Measurements from ENCODE around the gene CYP11A1. TPM values are rescaled to one million over a fixed set of nuclear protein-coding genes. Genes with fewer than 3 reads are reported as not detected.
A peak's percentile ranks its signal among the peaks of the same experiment; 100 is the strongest.

Gene CYP11A1
- total RNA-seq, 1 experiment from 2014 or later = not detected

DNA sequence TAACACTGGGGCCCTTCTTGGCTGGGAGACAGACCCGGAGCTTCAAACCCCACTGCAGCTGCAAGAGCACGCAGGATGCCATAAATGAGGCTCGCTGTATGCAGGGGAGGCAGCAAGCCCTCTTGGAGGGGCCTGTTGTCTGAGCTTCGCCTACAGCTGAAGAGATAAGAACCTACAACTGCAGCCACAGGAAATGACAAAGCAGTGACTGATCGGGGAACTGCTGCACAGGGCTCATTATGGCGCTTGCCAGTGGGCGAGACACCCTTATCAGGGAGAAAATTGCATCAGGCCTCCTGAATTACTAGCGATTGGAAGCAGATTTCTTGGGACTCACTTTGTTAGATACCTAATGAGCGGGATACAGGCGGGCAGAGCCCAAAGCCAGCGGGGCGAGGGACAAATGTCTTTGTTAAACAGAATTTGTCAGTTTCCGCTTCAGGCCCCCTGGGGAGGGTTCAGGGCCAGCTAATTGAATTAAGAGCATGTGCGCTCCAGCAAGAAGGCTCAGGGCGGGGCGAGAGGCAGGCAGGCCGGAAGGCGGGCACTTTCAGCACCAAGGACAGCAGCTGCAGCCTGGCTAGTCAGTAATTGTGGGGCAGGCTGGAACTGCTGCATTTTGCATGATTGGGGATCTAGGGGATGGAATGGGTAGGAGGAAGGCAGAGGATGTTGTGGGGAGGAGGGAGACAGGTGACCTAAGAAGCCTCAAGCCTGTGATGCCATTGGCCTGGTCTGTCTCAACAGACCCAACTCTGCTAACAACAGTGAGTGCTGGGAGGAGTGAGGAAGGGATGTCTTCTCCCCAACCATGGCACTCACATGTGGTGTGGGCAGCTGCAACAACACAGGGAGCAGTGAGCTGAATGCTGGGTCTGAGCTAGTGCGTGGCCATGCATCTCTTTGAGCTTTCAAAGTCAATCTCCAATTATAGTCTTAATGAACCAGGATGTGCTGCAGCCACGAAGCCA is 76.1 kb downstream of the CYP11A1 start:
- peak overlapping the region; percentile 33 for H3K4me2 ChIP-seq (ENCODE audit: low read depth, low read length, poor library complexity, severe bottlenecking)

DNA sequence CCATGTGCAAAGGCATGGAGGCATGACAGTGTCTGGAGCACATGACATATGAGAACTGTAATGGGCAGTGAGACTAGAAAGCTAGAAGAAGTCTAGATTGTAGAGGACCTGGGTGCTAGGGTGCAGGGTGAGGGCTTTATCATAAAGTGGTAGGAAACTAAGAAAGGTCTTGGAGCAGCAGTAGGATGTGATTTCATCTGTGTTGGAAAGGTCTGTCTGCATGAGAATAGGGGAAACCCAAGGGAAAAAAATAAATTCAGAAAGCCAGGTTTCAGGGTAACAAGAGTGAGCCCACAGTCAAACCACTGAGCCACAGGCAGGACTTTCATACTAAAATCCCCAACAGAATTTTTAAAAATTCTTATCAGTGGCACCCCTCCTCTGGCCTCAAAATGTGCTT is 76.8 kb downstream of the CYP11A1 start:
- no peaks in the 10 kb centered on the region for H3K27me3 ChIP-seq (ENCODE audit: low read length)
- DNase-seq = no peak
- H3K4me1 ChIP-seq (ENCODE audit: low read length) = peaks cover 4% of the 10 kb centered on the region; the same call in 1 of the 2 replicates
- H2AFZ ChIP-seq (ENCODE audit: low read length) = no peak overlapping the region
- H3K9ac ChIP-seq (ENCODE audit: low read length) = no peak overlapping the region
- H3K27ac ChIP-seq (ENCODE audit: low read length) = no peak overlapping the region
- H3K9me2 ChIP-seq (replicated peaks; ENCODE audit: insufficient read depth, low read length) = no peaks in the 10 kb centered on the region
- H3K79me2 ChIP-seq (ENCODE audit: low read length) = no peaks in the 10 kb centered on the region
- peaks cover 6% of the 10 kb centered on the region; the same call in 1 of the 2 replicates for H4K20me1 ChIP-seq (ENCODE audit: insufficient read depth, low read depth, low read length)
- H3K4me3 ChIP-seq (ENCODE audit: low read length) = no peak overlapping the region
- H3K4me2 ChIP-seq (ENCODE audit: low read depth, low read length, poor library complexity, severe bottlenecking) = no peak overlapping the region
- no peaks in the 10 kb centered on the region for H3K36me3 ChIP-seq (ENCODE audit: insufficient read depth, low read length)
- no peaks in the 10 kb centered on the region for H3K9me3 ChIP-seq (ENCODE audit: low read length)

More for the DNA sequence above, 76.1 kb downstream of the CYP11A1 start:
- no peaks in the 10 kb centered on the region for H3K79me2 ChIP-seq (ENCODE audit: low read length)
- H3K4me1 ChIP-seq (ENCODE audit: low read length) = peaks cover 4% of the 10 kb centered on the region; the same call in 1 of the 2 replicates
- no peak overlapping the region for H3K9ac ChIP-seq (ENCODE audit: low read length)
- H3K9me3 ChIP-seq (ENCODE audit: low read length) = no peaks in the 10 kb centered on the region
- H3K36me3 ChIP-seq (ENCODE audit: insufficient read depth, low read length) = no peaks in the 10 kb centered on the region
- no peak overlapping the region for H3K27ac ChIP-seq (ENCODE audit: low read length)
- no peaks in the 10 kb centered on the region for H3K9me2 ChIP-seq (replicated peaks; ENCODE audit: insufficient read depth, low read length)
- peaks cover 6% of the 10 kb centered on the region; the same call in 1 of the 2 replicates for H4K20me1 ChIP-seq (ENCODE audit: insufficient read depth, low read depth, low read length)
- no peaks in the 10 kb centered on the region for H3K27me3 ChIP-seq (ENCODE audit: low read length)
- DNase-seq = peak; percentile 94
- H2AFZ ChIP-seq (ENCODE audit: low read length) = no peak overlapping the region
- H3K4me3 ChIP-seq (ENCODE audit: low read length) = no peak overlapping the region

GRCh38 chr15:74289671-74290070 is 77.8 kb downstream of the CYP11A1 start:
- H3K9me3 ChIP-seq (ENCODE audit: low read length) = no peaks in the 10 kb centered on the region
- H3K4me3 ChIP-seq (ENCODE audit: low read length) = no peak overlapping the region
- no peaks in the 10 kb centered on the region for H3K36me3 ChIP-seq (ENCODE audit: insufficient read depth, low read length)
- H3K9me2 ChIP-seq (replicated peaks; ENCODE audit: insufficient read depth, low read length) = no peaks in the 10 kb centered on the region
- H4K20me1 ChIP-seq (ENCODE audit: insufficient read depth, low read depth, low read length) = peaks cover 6% of the 10 kb centered on the region; the same call in 1 of the 2 replicates
- no peaks in the 10 kb centered on the region for H3K27me3 ChIP-seq (ENCODE audit: low read length)
- no peak overlapping the region for H3K9ac ChIP-seq (ENCODE audit: low read length)
- H3K4me2 ChIP-seq (ENCODE audit: low read depth, low read length, poor library complexity, severe bottlenecking) = no peak overlapping the region
- H3K4me1 ChIP-seq (ENCODE audit: low read length) = peaks cover 4% of the 10 kb centered on the region; the same call in 1 of the 2 replicates
- DNase-seq = no peak
- H3K79me2 ChIP-seq (ENCODE audit: low read length) = no peaks in the 10 kb centered on the region
- no peak overlapping the region for H3K27ac ChIP-seq (ENCODE audit: low read length)
- H2AFZ ChIP-seq (ENCODE audit: low read length) = no peak overlapping the region

Small RNAs within 50 kb of the gene (small RNA-seq; reads per million reads assigned to genes)
- gene MIR6881 = not detected

Other genes with a start within 250 kb of the CYP11A1 start
- not detected in 2 replicates for gene ISLR2, start 237.1 kb downstream of the CYP11A1 start, total RNA-seq (2014; rRNA removed; shearing (Covaris generic); ENCODE audit: low replicate concordance)
- not detected in 2 replicates for gene ISLR, start 193.9 kb downstream of the CYP11A1 start, total RNA-seq (2014; rRNA removed; shearing (Covaris generic); ENCODE audit: low replicate concordance)
- 0.18 TPM in 1 of 2 replicates, not detected in the other for gene STRA6, start 164.9 kb downstream of the CYP11A1 start, total RNA-seq (2014; rRNA removed; shearing (Covaris generic); ENCODE audit: low replicate concordance)
- not detected in 2 replicates for gene CCDC33, start 131.3 kb downstream of the CYP11A1 start, total RNA-seq (2014; rRNA removed; shearing (Covaris generic); ENCODE audit: low replicate concordance)
- gene SEMA7A, start 66.3 kb upstream of the CYP11A1 start, total RNA-seq (2014; rRNA removed; shearing (Covaris generic); ENCODE audit: low replicate concordance) = 41.6 and 49.1 TPM in 2 replicates
- gene UBL7, start 93.5 kb upstream of the CYP11A1 start, total RNA-seq (2014; rRNA removed; shearing (Covaris generic); ENCODE audit: low replicate concordance) = 71.3 and 84.2 TPM in 2 replicates
- 9.6 and 17.7 TPM in 2 replicates for gene ARID3B, start 173.6 kb upstream of the CYP11A1 start, total RNA-seq (2014; rRNA removed; shearing (Covaris generic); ENCODE audit: low replicate concordance)
- 114 and 147 TPM in 2 replicates for gene CLK3, start 248.2 kb upstream of the CYP11A1 start, total RNA-seq (2014; rRNA removed; shearing (Covaris generic); ENCODE audit: low replicate concordance)

All from Karpas-422 (cell line).